ENCODE results near the gene HINFP.

DNA sequence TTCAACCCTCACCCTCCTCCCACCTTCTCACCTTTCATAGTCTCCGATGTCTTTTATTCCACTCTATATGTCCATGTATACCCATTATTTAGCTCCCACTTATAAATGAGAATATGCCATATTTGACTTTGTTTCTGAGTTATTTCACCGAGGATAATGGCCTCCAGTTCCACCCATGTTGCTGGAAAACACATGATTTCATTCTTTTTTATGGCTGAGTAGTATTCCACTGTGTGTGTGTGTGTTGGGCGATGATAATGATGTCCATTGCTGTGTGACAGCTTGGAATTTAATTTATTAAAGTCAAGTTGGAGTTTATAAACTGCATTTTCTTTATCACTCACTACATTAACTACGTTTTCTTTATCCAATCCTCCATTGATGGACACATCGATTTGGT lies 3.2 kb upstream of the HINFP start:
- TF ChIP-seq GATA2 (IDR thresholded peaks at IDR 0.05; ENCODE audit: low read depth, low read length): no peak
- TF ChIP-seq GATA3 (IDR thresholded peaks at IDR 0.05; ENCODE audit: low read depth, low read length): no peak
